Activated CD8-positive, alpha-beta T cell treated with anti-CD3 and anti-CD28 coated beads for 36 hours (primary cell): Measurements from ENCODE around the gene PREX1. TPM values are rescaled to one million over a fixed set of nuclear protein-coding genes. Genes with fewer than 3 reads are reported as not detected.

ENCODE experiments used
- ATAC-seq: fragments of 200-7000 bp; cut with Tn5 transposase; one replicate; pipeline ENCODE4 v1.10.0; 2021; ENCODE audit warnings: mild to moderate bottlenecking, moderate library complexity
- CTCF ChIA-PET: fragments of 350-600 bp; sonication (Branson Sonifier 250); formaldehyde crosslinking; loops from one replicate; lab custom pipeline; 2021; ENCODE audit warnings: antibody characterized with exemption; lab: Charles Lee
- POLR2A ChIA-PET: fragments of 350-600 bp; sonication (Branson Sonifier 250); formaldehyde crosslinking; loops from one replicate; lab custom pipeline; 2021; ENCODE audit warnings: antibody characterized with exemption; lab: Charles Lee
- DNase-seq: peaks from one replicate; pipeline ENCODE4 v3.0.0-alpha.2; 2020
- H3K27ac Mint-ChIP-seq: one replicate; pipeline ENCODE4 v1.8.0; 2021; ENCODE audit warnings: mild to moderate bottlenecking, mixed read lengths
- H3K27me3 Mint-ChIP-seq: one replicate; pipeline ENCODE4 v1.8.0; 2021; ENCODE audit warnings: mixed read lengths
- H3K36me3 Mint-ChIP-seq: one replicate; pipeline ENCODE4 v1.8.0; 2021; ENCODE audit warnings: low read depth, mixed read lengths
- H3K4me1 Mint-ChIP-seq: one replicate; pipeline ENCODE4 v1.8.0; 2021; ENCODE audit warnings: low read depth, mixed read lengths
- H3K4me3 Mint-ChIP-seq: one replicate; pipeline ENCODE4 v1.8.0; 2021; ENCODE audit warnings: mild to moderate bottlenecking, moderate library complexity, mixed read lengths
- H3K9me3 Mint-ChIP-seq: one replicate; pipeline ENCODE4 v1.8.0; 2021; ENCODE audit warnings: mixed read lengths
- intact Hi-C: fragments of 100-400 bp; cut with micrococcal nuclease; formaldehyde crosslinking; loops from one replicate; pipeline ENCODE4 v1.10.0; 2022
- total RNA-seq, 2 experiments: library from RNA; stranded (reverse); gene quantifications; one replicate each; pipeline ENCODE4 v1.2.3, GENCODE V29; 2021
- TF ChIP-seq, protein P1 (sequence below): fragments of 200-600 bp; IDR thresholded peaks from one replicate; pipeline ENCODE4 v1.8.0; 2022; ENCODE audit warnings: antibody characterized with exemption, mild to moderate bottlenecking

Gene PREX1
- total RNA-seq, 2 experiments from 2014 or later, result 79.7 to 80.5 TPM

DNA sequence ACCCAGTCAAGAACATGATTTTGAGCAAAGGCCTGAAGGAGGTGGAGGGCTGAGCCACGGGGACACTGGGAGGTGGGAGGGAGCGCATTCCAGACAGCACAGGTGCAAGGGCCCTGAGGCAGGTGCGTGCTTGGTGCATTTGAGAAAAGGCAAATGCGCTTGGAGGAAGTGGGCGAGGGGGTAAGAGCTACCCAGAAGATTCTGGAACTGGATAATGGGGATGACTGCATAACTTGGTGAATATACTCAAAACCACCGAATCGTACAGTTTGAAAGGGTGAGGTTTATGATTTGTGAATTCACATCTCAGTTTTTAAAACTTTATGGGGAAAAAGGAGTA lies 9.8 kb downstream of the PREX1 start:
- no peaks in the 10 kb centered on the region for H3K27me3 Mint-ChIP-seq
- peak overlapping the region; percentile 59 for H3K4me3 Mint-ChIP-seq
- peaks cover 60% of the 10 kb centered on the region for H3K36me3 Mint-ChIP-seq
- peaks cover 71% of the 10 kb centered on the region for H3K4me1 Mint-ChIP-seq
- ChIA-PET CTCF (interaction anchor here (0.9 to 1.5 kb wide), 5 partner anchors 24 to 161 kb away, joined by 3 to 5 read pairs (median 3); no protein-coding TSS in a partner anchor), POLR2A (interaction anchor here (0.6 to 2.2 kb wide), 11 partner anchors 9 to 238 kb away, joined by 3 to 11 read pairs (median 4); no protein-coding TSS in a partner anchor)
- peak overlapping the region; percentile 85 for H3K27ac Mint-ChIP-seq
- TF ChIP-seq, protein P1, sequence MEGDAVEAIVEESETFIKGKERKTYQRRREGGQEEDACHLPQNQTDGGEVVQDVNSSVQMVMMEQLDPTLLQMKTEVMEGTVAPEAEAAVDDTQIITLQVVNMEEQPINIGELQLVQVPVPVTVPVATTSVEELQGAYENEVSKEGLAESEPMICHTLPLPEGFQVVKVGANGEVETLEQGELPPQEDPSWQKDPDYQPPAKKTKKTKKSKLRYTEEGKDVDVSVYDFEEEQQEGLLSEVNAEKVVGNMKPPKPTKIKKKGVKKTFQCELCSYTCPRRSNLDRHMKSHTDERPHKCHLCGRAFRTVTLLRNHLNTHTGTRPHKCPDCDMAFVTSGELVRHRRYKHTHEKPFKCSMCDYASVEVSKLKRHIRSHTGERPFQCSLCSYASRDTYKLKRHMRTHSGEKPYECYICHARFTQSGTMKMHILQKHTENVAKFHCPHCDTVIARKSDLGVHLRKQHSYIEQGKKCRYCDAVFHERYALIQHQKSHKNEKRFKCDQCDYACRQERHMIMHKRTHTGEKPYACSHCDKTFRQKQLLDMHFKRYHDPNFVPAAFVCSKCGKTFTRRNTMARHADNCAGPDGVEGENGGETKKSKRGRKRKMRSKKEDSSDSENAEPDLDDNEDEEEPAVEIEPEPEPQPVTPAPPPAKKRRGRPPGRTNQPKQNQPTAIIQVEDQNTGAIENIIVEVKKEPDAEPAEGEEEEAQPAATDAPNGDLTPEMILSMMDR, result no peak
- no peak for ATAC-seq
- H3K9me3 Mint-ChIP-seq, result peaks cover 3% of the 10 kb centered on the region
- DNase-seq, result no peak
- intact Hi-C loops, result no loop called here

DNA sequence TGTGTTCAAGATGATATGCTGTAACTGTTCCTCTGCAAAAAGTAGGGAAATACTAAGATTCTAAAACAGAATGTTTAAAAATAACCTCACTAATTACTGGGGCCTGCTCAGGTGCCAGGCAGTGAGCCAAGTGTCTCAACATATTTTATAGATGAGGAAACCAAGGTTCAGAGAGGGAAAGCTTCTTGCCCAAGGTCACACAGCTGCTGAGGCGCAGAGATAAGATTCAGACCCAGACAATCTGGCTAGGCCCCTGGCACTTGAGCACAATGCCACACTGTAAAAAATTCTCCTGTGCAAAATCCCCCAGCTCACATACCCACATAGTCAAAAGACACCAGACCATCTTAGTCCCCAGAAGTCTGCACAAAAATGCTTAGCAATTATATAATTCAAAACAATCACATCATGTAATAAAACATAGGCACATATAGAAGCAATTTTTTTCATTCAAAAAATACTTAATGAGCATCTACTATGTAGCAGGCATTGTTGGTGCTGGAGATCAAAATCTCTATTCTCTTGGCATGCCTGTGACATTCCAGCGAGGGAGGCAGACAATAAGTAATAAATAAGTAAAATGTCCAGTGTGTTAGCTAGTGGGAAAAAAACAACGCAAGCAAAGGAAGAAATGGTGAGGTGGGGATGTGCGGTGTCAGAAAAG lies 10.3 kb downstream of the PREX1 start:
- no peak for ATAC-seq
- TF ChIP-seq, protein P1, result no peak
- peaks cover 58% of the 10 kb centered on the region for H3K36me3 Mint-ChIP-seq
- intact Hi-C loops, result no loop called here
- POLR2A ChIA-PET, result interaction anchor here (0.6 to 2.2 kb wide), 8 partner anchors 9 to 239 kb away, joined by 3 to 11 read pairs (median 4); no protein-coding TSS in a partner anchor
- CTCF ChIA-PET, result interaction anchor here (0.7 to 1.5 kb wide), 5 partner anchors 24 to 1996 kb away, joined by 3 to 5 read pairs (median 4); no protein-coding TSS in a partner anchor
- peak overlapping the region; percentile 85 for H3K27ac Mint-ChIP-seq
- H3K9me3 Mint-ChIP-seq, result peaks cover 3% of the 10 kb centered on the region
- peaks cover 66% of the 10 kb centered on the region for H3K4me1 Mint-ChIP-seq
- no peak for DNase-seq
- no peaks in the 10 kb centered on the region for H3K27me3 Mint-ChIP-seq
- H3K4me3 Mint-ChIP-seq, result peak overlapping the region; percentile 59

DNA sequence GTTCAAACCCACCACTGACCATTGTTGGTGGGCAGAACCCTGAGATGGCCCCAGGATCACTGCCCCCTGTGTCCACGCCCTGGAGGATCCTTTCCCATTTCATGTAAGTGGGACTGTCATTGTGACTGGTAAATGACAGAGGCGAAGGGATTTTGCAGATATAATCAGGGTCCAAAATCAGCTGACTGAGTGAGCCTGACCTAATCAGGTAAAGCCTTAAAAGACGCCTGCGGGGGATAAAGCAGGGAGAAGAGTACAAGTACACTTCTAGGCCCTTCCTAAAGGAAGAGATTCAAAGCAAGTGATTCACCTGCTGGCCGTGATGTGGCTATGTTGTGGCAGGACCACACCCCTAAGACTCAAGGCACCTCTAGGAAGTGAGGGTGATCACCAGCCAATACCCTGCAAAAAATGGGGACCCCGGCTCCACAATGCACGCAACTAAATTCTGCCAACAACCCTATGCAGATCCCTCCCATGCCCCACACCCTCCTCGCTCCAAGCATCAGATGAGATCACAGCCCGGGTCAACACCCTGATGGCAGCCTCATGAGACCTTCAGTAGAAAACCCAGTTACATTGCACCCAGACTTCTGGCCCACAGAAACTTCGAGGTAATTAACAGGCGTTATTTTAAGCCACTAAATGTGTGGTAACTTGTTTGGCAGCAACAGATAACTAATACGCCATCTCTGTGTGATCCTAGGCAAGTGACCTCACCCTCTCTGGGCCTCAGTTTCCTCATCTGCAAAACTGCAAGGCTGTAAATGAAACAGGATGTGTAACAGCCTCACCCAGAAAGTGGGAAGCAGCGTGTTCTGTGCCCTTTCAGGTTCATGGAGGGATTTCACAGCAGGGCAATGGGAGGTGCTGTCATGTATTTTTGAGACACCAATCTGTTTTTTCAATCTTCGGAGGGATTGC lies 11.3 kb downstream of the PREX1 start:
- no peaks in the 10 kb centered on the region for H3K27me3 Mint-ChIP-seq
- intact Hi-C loops, result no loop called here
- CTCF ChIA-PET, result interaction anchor here (0.7 to 1.3 kb wide), 2 partner anchors 33 to 1995 kb away, joined by 3 to 4 read pairs; no protein-coding TSS in a partner anchor

DNA sequence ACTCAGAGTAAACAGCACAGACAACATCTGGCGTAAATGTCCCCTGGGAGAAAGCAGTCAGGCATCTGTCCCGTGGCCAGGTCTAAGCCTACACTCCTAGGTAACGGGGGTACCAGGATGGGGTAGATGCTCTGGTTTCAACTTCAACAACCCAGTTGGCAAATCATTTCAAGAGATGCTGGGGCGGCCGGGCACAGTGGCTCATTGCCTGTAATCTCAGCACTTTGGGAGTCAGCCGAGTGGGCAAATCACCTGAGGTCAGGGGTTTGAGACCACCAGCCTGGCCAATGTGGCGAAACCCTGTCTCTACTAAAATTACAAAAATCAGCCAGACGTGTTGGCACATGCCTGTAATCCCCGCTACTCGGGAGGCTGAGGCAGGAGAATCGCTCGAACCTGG lies 12.3 kb downstream of the PREX1 start:
- ATAC-seq (no peak), DNase-seq (no peak)
- Mint-ChIP-seq H3K4me1 (peaks cover 55% of the 10 kb centered on the region), H3K27me3 (no peaks in the 10 kb centered on the region), H3K27ac (peak overlapping the region; percentile 47), H3K9me3 (peaks cover 3% of the 10 kb centered on the region), H3K36me3 (peaks cover 52% of the 10 kb centered on the region), H3K4me3 (no peak overlapping the region)
- TF ChIP-seq, protein P1, result no peak
- intact Hi-C loops, result no loop called here
- POLR2A ChIA-PET, result no interaction called here
- CTCF ChIA-PET, result no interaction called here

More for the DNA sequence above, 11.3 kb downstream of the PREX1 start:
- no peak for DNase-seq
- TF ChIP-seq, protein P1, result no peak
- H3K36me3 Mint-ChIP-seq, result peaks cover 53% of the 10 kb centered on the region
- no peak for ATAC-seq
- peak overlapping the region; percentile 85 for H3K27ac Mint-ChIP-seq
- H3K9me3 Mint-ChIP-seq, result peaks cover 3% of the 10 kb centered on the region
- no peak overlapping the region for H3K4me3 Mint-ChIP-seq
- peaks cover 61% of the 10 kb centered on the region for H3K4me1 Mint-ChIP-seq
- POLR2A ChIA-PET, result interaction anchor here (0.7 to 2.2 kb wide), 2 partner anchors 10 to 21 kb away, joined by 4 to 11 read pairs; no protein-coding TSS in a partner anchor
